HG02623 (cell line): ENCODE data around the gene INPP1.
A peak's percentile ranks its signal among the peaks of the same experiment; 100 is the strongest.
"Not testable (repeated sequence)": the region's sequence is repeated elsewhere in the genome, so short reads cannot be mapped to it uniquely, and the experiment has no call there.

Experiments
- ATAC-seq: cut with Tn5 transposase; IDR thresholded peaks from one replicate; pipeline ENCODE4 v1.9.1; 2021; ENCODE audit warnings: moderate library complexity; ENCODE audit not compliant: unreplicated experiment

The INPP1 gene

GRCh38 chr2:190333395-190333794 is 10.0 kb upstream of the INPP1 start:
- no peak for ATAC-seq

GRCh38 chr2:190333928-190334327 is 9.5 kb upstream of the INPP1 start:
- ATAC-seq, result no peak

- ATAC-seq, result no peak
Observed at GRCh38 chr2:190334479-190335224, 8.7 kb upstream of the INPP1 start.

GRCh38 chr2:190335225-190335559 is 8.2 kb upstream of the INPP1 start:
- no peak for ATAC-seq

- ATAC-seq, result not testable (repeated sequence)
Observed at GRCh38 chr2:190335584-190335983, 7.8 kb upstream of the INPP1 start.

GRCh38 chr2:190336420-190336819 is 7.0 kb upstream of the INPP1 start:
- ATAC-seq, result no peak

- ATAC-seq, result no peak
Observed at GRCh38 chr2:190338453-190338852, 4.9 kb upstream of the INPP1 start.

- no peak for ATAC-seq
Observed at GRCh38 chr2:190339394-190339793, 4.0 kb upstream of the INPP1 start.

GRCh38 chr2:190340369-190340768 is 3.0 kb upstream of the INPP1 start:
- ATAC-seq, result no peak

- ATAC-seq, result no peak
Observed at GRCh38 chr2:190342611-190343010, 778 bp upstream of the INPP1 start.

- ATAC-seq, result peak; percentile 37
Observed at GRCh38 chr2:190343089-190343535, 277 bp upstream of the INPP1 start.

- peak; percentile 50 for ATAC-seq
Observed at GRCh38 chr2:190344276-190344827, 963 bp downstream of the INPP1 start.

- no peak for ATAC-seq
Observed at GRCh38 chr2:190350371-190350770, 7.0 kb downstream of the INPP1 start.

GRCh38 chr2:190351955-190352354 is 8.6 kb downstream of the INPP1 start:
- ATAC-seq, result no peak

GRCh38 chr2:190352668-190353536 is 9.5 kb downstream of the INPP1 start:
- ATAC-seq, result no peak

- no peak for ATAC-seq
Observed at GRCh38 chr2:190353537-190353899, 10.1 kb downstream of the INPP1 start.

GRCh38 chr2:190354003-190354690 is 10.8 kb downstream of the INPP1 start:
- ATAC-seq, result no peak

- ATAC-seq, result no peak
Observed at GRCh38 chr2:190355968-190356644, 12.7 kb downstream of the INPP1 start.

GRCh38 chr2:190357600-190357999 is 14.2 kb downstream of the INPP1 start:
- no peak for ATAC-seq

GRCh38 chr2:190358655-190359448 is 15.5 kb downstream of the INPP1 start:
- not testable (repeated sequence) for ATAC-seq
